Uterus (tissue), 4 donors: ENCODE data around the gene FBN1. TPM values are rescaled to one million over a fixed set of nuclear protein-coding genes. Genes with fewer than 3 reads are reported as not detected.
A peak's percentile ranks its signal among the peaks of the same experiment; 100 is the strongest.

Experiments used
- DNase-seq, 2 donors: peaks; one replicate each; pipeline ENCODE4 v3.0.0-alpha.2; 2019 to 2020
- H3K27ac ChIP-seq, 2 donors: fragments of 200-600 bp; sonication (generic); 1 replicate in 1 of 2; 2 replicates in 1 of 2; pipeline ENCODE4 v1.5.1; 2016 to 2018
- H3K27me3 ChIP-seq, 2 donors: fragments of 200-600 bp; sonication (generic); one replicate each; pipeline ENCODE4 v1.5.1; 2018 to 2019; ENCODE audit warnings: control low read depth in 1 of 2
- H3K36me3 ChIP-seq, 2 donors: fragments of 200-600 bp; sonication (generic); one replicate each; pipeline ENCODE4 v1.5.1; 2019; ENCODE audit warnings: control low read depth in 1 of 2
- H3K4me1 ChIP-seq, 2 donors: fragments of 200-600 bp; sonication (generic); one replicate each; pipeline ENCODE4 v1.5.1; 2018 to 2019; ENCODE audit warnings: control low read depth in 1 of 2
- H3K4me3 ChIP-seq, 2 donors: fragments of 200-600 bp; sonication (generic); 1 replicate in 1 of 2; 2 replicates in 1 of 2; pipeline ENCODE4 v1.5.1; 2018 to 2019; ENCODE audit warnings: mild to moderate bottlenecking in 1 of 2
- H3K9me3 ChIP-seq, 2 donors: fragments of 200-600 bp; sonication (generic); one replicate each; pipeline ENCODE4 v1.5.1; 2019; ENCODE audit warnings: control low read depth in 1 of 2
- CTCF ChIP-seq, 4 experiments: fragments of 200-600 bp in 2 of 4; fragments of 450-650 bp in 2 of 4; sonication (generic) in 2 of 4; IDR thresholded peaks; one replicate each; pipeline ENCODE4 v1.5.1; 2016 to 2019; ENCODE audit warnings: antibody characterized with exemption in 4 of 4, mild to moderate bottlenecking in 2 of 4, moderate library complexity in 1 of 4
- POLR2A ChIP-seq, 2 donors: fragments of 450-650 bp; IDR thresholded peaks; one replicate each; pipeline ENCODE4 v1.6.1; 2016; ENCODE audit warnings: antibody characterized with exemption in 2 of 2, mild to moderate bottlenecking in 1 of 2, moderate library complexity in 1 of 2
- intact Hi-C: fragments of 100-400 bp; cut with DNase I; formaldehyde crosslinking; loops from one replicate; pipeline ENCODE4 v1.15.1; 2023; ENCODE audit warnings: low total_unique reads
- total RNA-seq, 4 donors: library from RNA; depleted of rRNA in 3 of 4; stranded (reverse); fragments of >200 nt in 3 of 4; gene quantifications; one replicate each; pipeline versions ENCODE4 v1.1.0 to v1.2.4, GENCODE V29; 2014 to 2023
- donor health status: DM: yes; HTN: yes; CAD: no.

FBN1 gene
- total RNA-seq, 4 donors from 2014 or later: 76.3 to 584 (median 95.8) TPM

- Histone ChIP-seq H3K27me3 (no peaks in the 10 kb centered on the region), H3K4me1 (no peaks in the 10 kb centered on the region), H3K27ac (peak overlapping the region in 1 of 2 donors; percentile 9), H3K36me3 (no peaks in the 10 kb centered on the region), H3K9me3 (no peaks in the 10 kb centered on the region), H3K4me3 (no peak overlapping the region)
- TF ChIP-seq POLR2A (IDR thresholded peaks at IDR 0.05) (no peak), CTCF (IDR thresholded peaks at IDR 0.05) (no peak)
- intact Hi-C loops: no loop called here
- DNase-seq: no peak
Observed at GRCh38 chr15:48601095-48601494, 44.4 kb downstream of the FBN1 start.

GRCh38 chr15:48596841-48597240 lies 48.7 kb downstream of the FBN1 start:
- intact Hi-C loops: no loop called here
- Histone ChIP-seq H3K27ac (peak overlapping the region in 1 of 2 donors; percentile 24), H3K9me3 (no peaks in the 10 kb centered on the region), H3K36me3 (no peaks in the 10 kb centered on the region), H3K4me3 (no peak overlapping the region), H3K27me3 (no peaks in the 10 kb centered on the region), H3K4me1 (no peaks in the 10 kb centered on the region)
- TF ChIP-seq POLR2A (IDR thresholded peaks at IDR 0.05) (no peak), CTCF (IDR thresholded peaks at IDR 0.05) (no peak)
- DNase-seq: no peak

GRCh38 chr15:48596415-48596814 lies 49.1 kb downstream of the FBN1 start:
- Histone ChIP-seq H3K27me3 (no peaks in the 10 kb centered on the region), H3K4me3 (no peak overlapping the region), H3K4me1 (no peaks in the 10 kb centered on the region), H3K27ac (no peak overlapping the region), H3K36me3 (no peaks in the 10 kb centered on the region), H3K9me3 (no peaks in the 10 kb centered on the region)
- TF ChIP-seq POLR2A (IDR thresholded peaks at IDR 0.05) (no peak), CTCF (IDR thresholded peaks at IDR 0.05) (no peak)
- no peak for DNase-seq
- intact Hi-C loops: no loop called here

GRCh38 chr15:48595981-48596380 lies 49.5 kb downstream of the FBN1 start:
- Histone ChIP-seq H3K9me3 (no peaks in the 10 kb centered on the region), H3K36me3 (no peaks in the 10 kb centered on the region), H3K27me3 (no peaks in the 10 kb centered on the region), H3K4me3 (no peak overlapping the region), H3K27ac (no peak overlapping the region), H3K4me1 (no peaks in the 10 kb centered on the region)
- intact Hi-C loops: no loop called here
- TF ChIP-seq CTCF (IDR thresholded peaks at IDR 0.05): no peak
- TF ChIP-seq POLR2A (IDR thresholded peaks at IDR 0.05): no peak
- DNase-seq: no peak

GRCh38 chr15:48592933-48593332 lies 52.6 kb downstream of the FBN1 start:
- H3K36me3 ChIP-seq: no peaks in the 10 kb centered on the region
- intact Hi-C loops: no loop called here
- no peak for DNase-seq
- H3K4me3 ChIP-seq: no peak overlapping the region
- H3K9me3 ChIP-seq: no peaks in the 10 kb centered on the region
- no peak overlapping the region for H3K27ac ChIP-seq
- H3K27me3 ChIP-seq: no peaks in the 10 kb centered on the region
- H3K4me1 ChIP-seq: no peaks in the 10 kb centered on the region
- TF ChIP-seq CTCF (IDR thresholded peaks at IDR 0.05): no peak
- no peak for TF ChIP-seq POLR2A (IDR thresholded peaks at IDR 0.05)
